Activated naive CD4-positive, alpha-beta T cell treated with Interleukin-2 at 50 U/mL for 16 hours (primary cell): ENCODE data around the gene TMEM120A.
"Not testable (repeated sequence)": the region's sequence is repeated elsewhere in the genome, so short reads cannot be mapped to it uniquely, and the experiment has no call there.

Experiments used
- DNase-seq: peaks from one replicate; pipeline ENCODE4 v3.0.0-alpha.2; 2020

Gene TMEM120A

DNA sequence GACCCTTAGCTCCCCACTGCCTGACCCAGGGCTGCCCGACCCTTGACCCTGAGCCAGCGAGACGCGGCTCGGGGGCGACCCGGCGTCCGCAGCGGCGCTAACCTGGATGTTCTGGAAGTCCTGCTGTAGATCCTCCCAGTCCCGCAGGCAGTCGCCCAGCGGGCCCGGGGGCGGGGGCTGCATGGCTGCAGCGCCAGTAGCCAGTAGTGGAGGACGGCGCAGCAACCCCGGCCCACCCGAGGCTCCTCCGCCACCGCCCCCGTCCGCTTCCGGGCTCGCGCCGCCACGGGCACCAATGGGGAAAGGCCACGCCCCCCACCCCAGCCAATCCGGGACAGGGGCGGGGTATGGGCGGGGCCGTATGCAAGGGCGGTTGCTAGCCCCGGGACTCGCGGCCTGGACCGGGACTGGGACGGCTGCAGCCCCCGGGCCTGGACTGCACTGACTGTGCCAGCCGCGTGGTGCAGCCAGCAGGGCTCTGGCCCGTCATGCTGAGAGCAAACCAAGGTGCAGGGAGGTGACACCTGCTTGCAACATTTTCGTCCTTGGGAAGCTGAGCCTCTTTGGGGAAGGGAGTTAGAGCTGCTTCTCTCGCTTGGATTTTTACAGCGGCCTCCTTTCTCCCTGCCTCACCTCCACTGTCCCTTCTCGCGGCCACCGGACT is at the start of gene TMEM120A:
TMEM120A (minus strand) TSS at position 208 of the 664 bp plus-strand sequence; CDS start at position 183, 25 bp downstream.
- peak; percentile 93 for DNase-seq

GRCh38 chr7:76040126-76040525 is 45.7 kb upstream of the TMEM120A start:
- no peak for DNase-seq

DNA sequence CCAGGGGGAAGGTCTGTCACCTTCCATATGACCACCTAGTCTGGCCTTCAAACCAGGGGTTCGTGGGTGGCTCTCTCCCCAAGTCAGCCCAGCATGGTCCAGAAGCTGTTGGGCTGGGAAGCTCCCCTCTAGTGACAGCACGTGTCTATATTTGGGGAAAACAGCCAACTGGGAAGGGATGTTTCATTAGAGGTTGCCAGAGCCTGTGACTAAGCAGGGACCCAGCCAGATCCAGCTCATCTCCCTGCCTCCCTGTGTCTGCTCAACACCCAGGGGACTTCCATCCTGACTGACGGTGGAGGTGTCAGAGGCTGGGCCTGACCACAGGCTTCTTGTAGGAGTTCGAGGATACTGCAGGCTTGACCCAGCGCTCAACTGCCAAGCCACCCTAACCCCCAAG is 42.9 kb upstream of the TMEM120A start:
- no peak for DNase-seq

- DNase-seq, result no peak
Measured at GRCh38 chr7:76031964-76032363, 37.6 kb upstream of the TMEM120A start.

GRCh38 chr7:76029682-76030081 is 35.3 kb upstream of the TMEM120A start:
- not testable (repeated sequence) for DNase-seq

DNA sequence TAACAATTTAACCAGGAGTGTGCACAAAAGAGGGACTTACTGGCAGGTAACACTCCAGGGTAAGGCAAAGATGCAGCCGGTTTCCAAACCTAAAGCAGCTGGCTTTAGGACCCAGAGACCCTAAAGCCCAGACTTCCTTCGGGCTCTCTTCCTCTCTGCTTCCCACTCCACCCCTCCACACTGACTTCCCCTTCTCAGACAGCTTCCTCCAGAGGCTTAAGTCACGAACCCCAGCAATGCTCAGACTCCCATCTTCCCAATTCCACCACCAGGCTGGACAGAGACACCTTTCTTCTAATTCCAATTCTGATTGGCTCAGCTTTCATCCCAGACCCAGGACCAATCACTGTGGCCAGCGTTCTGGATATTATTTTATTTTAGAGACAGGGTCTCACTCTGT is 28.6 kb upstream of the TMEM120A start:
- DNase-seq, result no peak

DNA sequence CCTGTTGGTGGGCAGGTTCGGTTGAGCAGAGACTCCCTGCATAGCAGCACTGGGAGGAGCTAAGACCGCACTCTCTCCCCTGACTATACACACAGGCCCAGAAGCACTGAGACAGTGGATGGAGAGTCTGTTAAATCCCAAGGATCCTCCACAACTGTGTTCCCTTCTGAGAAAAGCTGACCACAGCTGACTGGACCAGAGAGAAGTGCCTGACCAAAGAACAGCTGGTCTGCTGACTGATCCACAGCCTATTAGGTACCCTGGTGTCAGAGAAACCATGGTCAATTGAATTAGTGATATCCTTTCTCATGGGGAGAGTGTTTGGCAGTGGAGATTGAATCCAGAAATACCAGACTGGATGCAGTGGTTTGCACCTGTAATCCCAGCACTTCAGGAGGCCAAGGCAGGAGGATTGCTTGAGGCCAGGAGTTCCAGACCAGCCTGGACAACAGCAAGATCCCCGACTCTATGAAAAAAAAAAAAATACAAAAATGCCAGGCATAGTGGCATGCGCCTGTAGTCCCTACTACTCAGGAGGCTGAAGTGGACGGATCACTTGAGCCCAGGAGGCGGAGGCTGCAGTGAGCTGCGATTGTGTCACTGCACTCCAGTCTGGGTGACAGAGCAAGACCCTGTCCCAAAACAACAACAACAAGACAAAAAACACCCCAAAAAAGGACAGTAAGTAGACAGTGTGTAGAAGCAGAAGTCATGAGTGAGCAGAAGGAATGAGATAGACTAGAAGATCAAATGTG is 27.8 kb upstream of the TMEM120A start:
- no peak for DNase-seq

- DNase-seq, result peak; percentile 73
Measured at GRCh38 chr7:76020031-76020714, 25.8 kb upstream of the TMEM120A start.

- not testable (repeated sequence) for DNase-seq
Measured at GRCh38 chr7:76018520-76018919, 24.1 kb upstream of the TMEM120A start.

- DNase-seq, result no peak
Measured at GRCh38 chr7:76016191-76016947, 22.0 kb upstream of the TMEM120A start.

DNA sequence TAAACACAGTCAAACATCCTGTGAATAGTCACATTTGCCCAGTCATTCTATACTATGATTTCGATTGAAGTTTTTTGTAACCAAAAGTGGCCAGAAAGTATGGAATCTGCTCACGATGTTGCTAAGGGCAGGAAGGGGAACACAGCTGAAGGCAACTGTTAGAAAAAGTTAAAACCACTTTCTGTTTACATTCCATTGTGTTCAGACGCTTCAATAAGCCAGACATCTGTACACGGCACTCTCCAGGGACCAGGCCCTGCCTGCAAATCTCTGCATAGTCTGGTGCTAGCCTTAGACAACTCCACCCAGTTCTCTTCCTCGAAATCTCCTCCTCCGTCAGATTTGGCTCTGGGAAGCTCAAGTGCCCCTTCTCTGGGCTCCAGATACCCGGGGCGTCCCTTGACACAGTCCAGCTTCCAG is 17.1 kb upstream of the TMEM120A start:
- no peak for DNase-seq

DNA sequence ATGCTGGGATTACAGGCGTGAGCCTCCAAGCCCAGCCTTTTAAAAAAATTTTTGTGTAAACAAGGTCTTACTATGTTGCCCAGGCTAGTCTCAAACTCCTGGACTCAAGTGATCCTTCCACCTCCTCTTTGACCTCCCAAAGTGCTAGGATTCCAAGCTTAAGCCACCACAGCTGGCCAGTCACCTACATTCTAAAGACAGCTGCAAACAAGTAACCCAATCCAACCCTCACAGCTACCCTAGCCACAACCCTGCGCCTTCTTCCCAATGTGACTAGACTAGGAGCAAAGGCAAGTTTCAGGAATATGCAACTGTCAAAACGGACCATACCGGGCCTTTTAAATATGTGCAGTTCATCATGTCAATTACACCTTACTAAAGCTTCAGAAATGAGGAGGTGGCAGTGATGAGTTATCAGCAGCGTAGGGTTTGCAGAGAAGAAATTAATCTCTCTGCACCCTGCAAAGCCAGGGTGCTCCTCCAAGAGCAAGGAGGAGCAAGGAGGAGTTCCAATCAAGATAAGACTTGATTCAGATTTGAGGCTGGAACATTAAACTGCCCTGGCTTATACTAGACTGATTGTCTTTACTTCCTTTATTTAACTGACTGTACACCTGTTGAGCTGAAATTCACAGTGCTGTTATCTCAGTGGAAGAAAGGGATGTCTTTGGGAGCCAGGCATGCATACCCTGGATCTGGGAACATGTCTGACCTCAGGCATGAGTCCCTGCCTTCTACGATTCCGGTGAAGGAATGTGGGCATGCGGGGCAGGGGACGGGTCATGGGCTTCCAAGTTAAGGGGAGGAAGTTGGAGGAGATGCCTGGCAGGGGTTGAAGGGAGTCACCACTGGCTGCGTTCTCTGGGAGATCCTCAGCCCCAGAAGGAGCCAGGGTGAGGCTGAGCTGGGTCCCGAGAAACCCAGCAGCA is 15.5 kb upstream of the TMEM120A start:
- no peak for DNase-seq

- DNase-seq, result peak; percentile 13
Measured at GRCh38 chr7:76008156-76008687, 13.8 kb upstream of the TMEM120A start.

GRCh38 chr7:76005004-76005403 is 10.6 kb upstream of the TMEM120A start:
- not testable (repeated sequence) for DNase-seq

DNA sequence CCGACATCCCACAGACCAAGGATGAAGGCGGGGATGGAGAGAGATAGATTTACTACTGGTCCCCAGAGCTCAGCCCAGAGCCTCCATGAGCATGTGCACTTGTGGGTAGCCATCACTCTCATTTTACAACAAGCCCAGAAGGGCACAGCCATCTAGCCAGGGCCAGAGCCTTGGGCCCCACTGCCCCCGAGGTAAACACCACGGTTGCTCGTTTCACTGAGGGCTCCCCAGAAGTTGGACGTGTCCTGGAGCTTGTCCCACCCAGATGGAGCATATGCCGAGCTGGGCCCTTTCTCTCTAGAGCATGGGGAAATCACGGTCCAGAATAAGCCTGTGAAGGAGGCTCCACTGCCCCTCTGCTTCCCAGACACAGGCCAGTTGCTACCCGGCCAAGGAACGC is 9.0 kb upstream of the TMEM120A start:
- no peak for DNase-seq

DNA sequence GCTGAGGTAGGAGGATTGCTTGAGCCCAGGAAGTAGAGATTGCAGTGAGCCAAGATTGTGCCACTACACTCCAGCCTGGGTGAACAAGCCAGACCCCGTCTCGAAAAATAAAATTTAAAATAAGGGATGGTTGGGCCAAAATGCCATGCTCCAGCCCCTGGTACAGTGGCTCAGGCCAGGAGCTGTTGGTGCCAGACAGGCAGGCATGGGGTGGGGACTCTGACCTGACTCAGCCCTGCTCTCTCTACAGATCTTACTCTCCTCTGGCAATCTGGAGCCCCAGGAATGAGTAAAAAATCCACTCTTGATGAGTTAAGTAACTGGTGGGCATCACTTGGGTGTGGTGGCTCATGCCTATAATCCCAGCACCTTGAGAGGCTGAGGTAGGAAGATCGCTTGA is 8.4 kb upstream of the TMEM120A start:
- no peak for DNase-seq

- no peak for DNase-seq
Measured at GRCh38 chr7:76002139-76002538, 7.7 kb upstream of the TMEM120A start.

- DNase-seq, result no peak
Measured at GRCh38 chr7:76000566-76000965, 6.2 kb upstream of the TMEM120A start.

- DNase-seq, result no peak
Measured at GRCh38 chr7:75998038-75998437, 3.6 kb upstream of the TMEM120A start.

- no peak for DNase-seq
Measured at GRCh38 chr7:75996476-75996875, 2.1 kb upstream of the TMEM120A start.

GRCh38 chr7:75995996-75996395 is 1.6 kb upstream of the TMEM120A start:
- DNase-seq, result no peak

DNA sequence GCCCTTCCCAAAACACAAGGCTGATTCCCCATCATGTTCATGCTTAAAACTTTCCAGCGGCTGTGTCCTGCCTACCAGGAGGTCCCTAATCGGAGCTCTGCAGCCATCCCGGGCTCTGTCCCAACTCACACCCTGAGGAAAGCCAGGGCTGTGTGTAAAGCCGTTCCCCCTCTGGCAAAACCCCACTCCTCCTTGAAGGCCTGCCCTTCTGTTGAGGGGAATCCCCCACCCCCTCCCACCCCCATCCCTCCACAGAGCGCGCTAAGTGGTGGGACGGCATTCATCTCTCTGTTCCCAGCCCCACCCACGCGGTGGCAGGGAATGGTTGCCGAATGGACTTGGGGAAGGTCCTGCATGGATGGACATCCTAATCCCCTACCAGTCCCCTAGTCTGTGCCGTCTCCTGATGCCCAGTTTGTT is 667 bp upstream of the TMEM120A start:
- DNase-seq, result no peak
